HG03378 (cell line): Measurements from ENCODE around the gene EYS.
"Not testable (repeated sequence)": the region's sequence is repeated elsewhere in the genome, so short reads cannot be mapped to it uniquely, and the experiment has no call there.

Source experiments
- ATAC-seq: cut with Tn5 transposase; IDR thresholded peaks from one replicate; pipeline ENCODE4 v1.9.1; 2021; ENCODE audit warnings: mild to moderate bottlenecking, moderate library complexity; ENCODE audit not compliant: unreplicated experiment

The EYS gene

GRCh38 chr6:63785006-63785405 lies 1922.0 kb downstream of the EYS start:
- no peak for ATAC-seq

- no peak for ATAC-seq
These were observed 1923.9 kb downstream of the EYS start for GRCh38 chr6:63783096-63783495.

GRCh38 chr6:63774961-63775360 lies 1932.1 kb downstream of the EYS start:
- no peak for ATAC-seq

DNA sequence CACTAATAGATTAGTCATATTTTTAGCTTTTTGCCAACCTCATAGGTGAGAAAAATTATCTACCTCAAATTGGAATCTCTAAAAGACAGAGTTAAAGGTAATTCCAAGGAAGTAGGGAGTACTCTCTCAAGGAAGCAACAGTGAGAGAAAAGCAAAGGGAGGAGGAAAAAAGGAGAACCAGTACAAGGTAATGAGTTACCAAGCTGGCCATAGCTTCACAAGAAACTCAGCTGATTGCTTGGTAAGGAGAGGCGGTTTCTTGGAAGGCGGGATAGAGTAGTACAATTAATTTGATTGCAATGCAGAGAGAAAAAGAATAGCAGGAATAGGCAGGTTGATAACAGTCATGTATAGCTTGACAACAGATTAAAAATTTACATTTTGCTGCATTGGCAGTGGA lies 1933.8 kb downstream of the EYS start:
- ATAC-seq, result no peak

GRCh38 chr6:63765828-63766227 lies 1941.2 kb downstream of the EYS start:
- ATAC-seq, result no peak

DNA sequence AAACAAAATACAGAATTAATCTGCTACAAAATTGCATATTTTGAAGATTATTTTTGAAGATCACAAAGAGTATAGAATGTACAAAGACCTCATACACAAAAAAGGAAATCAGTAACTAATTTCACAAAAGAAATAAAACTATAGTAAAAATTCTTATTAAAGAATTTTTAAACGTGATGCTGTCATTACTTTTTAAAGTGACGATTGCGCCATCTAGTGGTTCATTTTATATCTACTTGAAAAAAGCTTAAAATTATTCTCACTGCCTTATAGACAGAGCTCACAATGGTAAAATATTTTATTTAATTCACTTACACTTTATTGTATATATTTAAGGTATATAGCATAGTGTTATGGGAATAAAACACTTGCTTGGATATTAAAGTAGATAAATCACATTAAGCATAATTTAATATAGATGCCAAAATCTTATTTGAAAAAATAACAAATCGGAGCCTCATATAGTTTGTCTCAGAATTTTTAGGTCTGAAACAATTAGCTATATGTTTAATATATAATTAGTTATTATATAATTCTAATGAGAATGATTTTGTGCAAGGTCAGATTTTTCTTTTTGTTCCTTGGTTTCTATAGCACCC lies 1942.6 kb downstream of the EYS start:
- ATAC-seq, result peak; percentile 59

- ATAC-seq, result no peak
These were observed 1946.8 kb downstream of the EYS start for GRCh38 chr6:63760199-63760598.

GRCh38 chr6:63759605-63760105 lies 1947.4 kb downstream of the EYS start:
- no peak for ATAC-seq

DNA sequence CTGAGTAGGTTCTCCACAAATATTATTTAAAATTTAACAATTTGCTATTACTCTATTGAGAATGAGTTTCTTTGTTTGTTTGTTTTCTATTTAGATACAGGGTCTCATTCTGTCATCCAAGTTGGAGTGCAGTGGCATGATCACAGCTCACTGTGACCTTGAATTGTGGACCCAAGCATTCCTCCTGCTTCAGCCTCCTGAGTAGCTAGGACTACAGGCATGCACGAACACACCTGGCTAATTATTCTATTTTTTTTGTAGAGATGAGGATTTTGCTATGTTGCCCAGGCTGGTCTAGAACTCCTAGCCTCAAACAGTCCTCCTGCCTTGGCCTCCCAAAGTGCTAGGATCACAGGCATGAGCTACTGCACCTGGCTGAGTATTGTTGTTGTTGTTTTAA lies 1949.2 kb downstream of the EYS start:
- no peak for ATAC-seq

- not testable (repeated sequence) for ATAC-seq
These were observed 1949.8 kb downstream of the EYS start for GRCh38 chr6:63757275-63757674.

- no peak for ATAC-seq
These were observed 1956.6 kb downstream of the EYS start for GRCh38 chr6:63750400-63750799.

DNA sequence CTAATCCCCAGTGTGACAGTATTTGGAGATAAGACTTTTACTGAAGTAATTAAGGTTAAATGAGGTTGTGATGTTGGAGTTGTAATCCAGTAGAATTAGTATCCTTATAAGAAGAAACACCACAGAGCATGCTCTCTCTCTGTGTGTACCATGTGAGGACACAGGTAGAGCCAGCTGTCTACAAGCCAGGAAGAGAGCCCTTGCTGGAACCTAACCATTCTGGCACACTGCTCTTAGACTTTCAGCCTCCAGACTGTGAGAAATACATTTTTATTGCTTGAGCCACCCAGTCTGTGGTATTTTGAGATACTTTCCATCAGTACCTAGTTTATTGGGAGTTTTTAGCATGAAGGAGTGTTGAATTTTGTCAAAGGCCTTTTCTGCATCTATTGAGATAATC lies 1961.2 kb downstream of the EYS start:
- no peak for ATAC-seq

GRCh38 chr6:63744810-63745209 lies 1962.2 kb downstream of the EYS start:
- no peak for ATAC-seq

DNA sequence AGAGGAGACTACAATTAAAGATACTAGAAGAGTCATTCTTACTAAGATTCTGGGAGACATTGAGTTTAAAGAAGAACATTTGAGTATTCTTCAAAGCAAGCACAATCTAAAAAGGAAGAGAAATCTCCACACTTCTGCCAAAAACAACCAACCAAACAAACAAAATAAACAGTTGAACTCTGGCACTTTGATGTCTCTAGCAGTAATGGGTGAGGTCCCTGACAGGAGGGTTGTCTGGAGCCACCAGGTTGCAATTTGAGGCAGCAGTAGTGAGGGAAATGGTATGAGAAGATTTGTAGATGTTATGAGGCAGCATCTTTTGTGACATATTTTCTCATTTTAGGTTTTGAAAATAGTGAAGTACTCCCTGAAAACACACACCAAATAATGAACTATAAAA lies 1963.3 kb downstream of the EYS start:
- no peak for ATAC-seq

DNA sequence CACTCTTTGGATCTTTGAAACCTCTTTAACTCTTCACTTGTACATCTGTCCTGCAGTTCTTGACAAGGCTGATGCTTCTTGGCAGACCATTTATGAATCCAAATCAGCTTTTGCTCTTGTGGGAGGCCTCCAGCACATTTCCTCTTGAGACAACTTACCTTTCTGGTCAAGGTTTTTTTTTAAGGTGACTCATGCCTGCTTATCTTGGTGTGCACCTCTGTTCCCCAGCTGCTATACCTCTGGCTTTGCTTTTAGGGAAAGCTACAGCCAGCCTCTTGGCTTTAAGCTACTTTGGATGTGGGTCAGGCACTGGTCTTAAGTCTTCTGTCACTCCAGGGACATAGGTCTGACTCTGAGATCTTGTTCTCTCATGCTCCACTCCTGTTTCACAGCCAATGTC lies 1965.0 kb downstream of the EYS start:
- ATAC-seq, result no peak

- no peak for ATAC-seq
These were observed 1966.3 kb downstream of the EYS start for GRCh38 chr6:63740709-63741108.

GRCh38 chr6:63739094-63739687 lies 1967.8 kb downstream of the EYS start:
- no peak for ATAC-seq

GRCh38 chr6:63738190-63738589 lies 1968.8 kb downstream of the EYS start:
- ATAC-seq, result not testable (repeated sequence)

- ATAC-seq, result no peak
These were observed 1972.1 kb downstream of the EYS start for GRCh38 chr6:63734923-63735322.

GRCh38 chr6:63732336-63732735 lies 1974.7 kb downstream of the EYS start:
- ATAC-seq, result no peak

DNA sequence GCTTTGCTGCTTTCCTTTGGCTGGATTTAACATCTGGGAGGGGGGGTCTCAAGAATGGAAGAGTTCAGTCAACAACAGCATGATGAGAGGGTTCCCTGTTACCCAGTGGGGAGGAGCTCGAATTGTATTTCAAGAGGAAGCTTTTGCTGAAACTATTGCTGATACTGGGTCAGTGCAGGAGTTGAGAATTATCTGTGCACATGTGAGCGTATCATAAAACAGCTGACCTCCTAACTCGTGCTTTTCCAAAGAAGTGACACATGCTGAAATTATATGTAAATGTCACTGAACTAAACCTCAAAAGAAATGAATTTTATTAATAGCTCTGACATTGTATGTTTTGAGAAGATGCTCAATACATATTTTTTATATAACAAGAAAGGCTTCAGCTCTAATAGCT lies 1975.1 kb downstream of the EYS start:
- ATAC-seq, result no peak

DNA sequence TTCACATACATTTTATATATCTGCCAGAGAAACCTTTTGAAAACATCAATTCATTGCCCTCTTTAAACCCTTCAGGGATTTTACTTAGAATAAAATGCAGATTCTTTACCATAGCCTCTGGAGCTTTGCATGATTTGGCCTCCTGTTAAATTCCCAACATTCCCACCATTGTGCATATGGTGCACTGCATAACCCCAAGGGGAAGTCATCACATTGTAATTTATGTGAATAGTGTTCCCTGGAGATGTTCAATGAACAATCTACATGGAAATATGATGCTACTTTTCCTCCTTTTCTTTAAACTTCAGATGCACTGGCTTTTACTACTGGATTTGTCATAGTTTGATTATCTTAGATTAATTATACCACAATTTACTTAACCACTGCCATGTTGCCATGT lies 1976.7 kb downstream of the EYS start:
- ATAC-seq, result no peak

DNA sequence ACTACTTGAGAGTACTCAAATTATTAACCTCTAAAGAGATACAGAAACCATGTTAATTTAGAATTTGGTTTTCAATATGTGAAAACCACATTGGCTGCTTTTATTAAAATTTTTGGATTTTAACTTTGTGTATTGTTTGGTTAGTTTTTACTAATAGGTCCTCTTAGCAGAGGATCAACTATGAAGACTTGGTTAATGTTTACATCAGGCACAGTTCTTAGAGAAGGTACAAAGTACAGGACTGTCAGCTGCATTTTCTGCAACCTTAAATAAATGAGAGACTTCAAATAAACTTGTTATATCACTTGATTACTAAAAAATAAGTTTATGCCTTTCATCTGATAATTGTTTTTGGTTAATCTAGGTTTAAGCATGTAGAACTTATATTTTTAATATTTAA lies 1982.3 kb downstream of the EYS start:
- ATAC-seq, result no peak
